Measurements from ENCODE around the gene HDAC9. TPM values are rescaled to one million over a fixed set of nuclear protein-coding genes. Genes with fewer than 3 reads are reported as not detected.

Gene HDAC9
- total and polyA plus RNA-seq, 2 donors (not counting 1 experiment from before 2014, with no cell fraction given) = 2.9 to 7.9 TPM

GRCh38 chr7:18639711-18640110 lies 144.2 kb downstream of the HDAC9 start:
- Histone ChIP-seq H3K36me3 (ENCODE audit: control insufficient read depth, insufficient read depth, low read length) (no peaks in the 10 kb centered on the region), H3K27ac (ENCODE audit: insufficient read depth, low read length) (no peak overlapping the region)

GRCh38 chr7:18644981-18645380 lies 149.4 kb downstream of the HDAC9 start:
- Histone ChIP-seq H3K9me3 (ENCODE audit: control insufficient read depth, insufficient read depth, low read depth, low read length) (no peaks in the 10 kb centered on the region), H3K36me3 (ENCODE audit: control insufficient read depth, insufficient read depth, low read length) (no peaks in the 10 kb centered on the region)

More at GRCh38 chr7:18639711-18640110, 144.2 kb downstream of the HDAC9 start:
- peaks cover 4% of the 10 kb centered on the region for H3K4me1 ChIP-seq (ENCODE audit: control insufficient read depth, extremely low read depth, insufficient read depth, low read length)
- H3K9me3 ChIP-seq (ENCODE audit: control insufficient read depth, insufficient read depth, low read depth, low read length) = no peaks in the 10 kb centered on the region
- DNase-seq (ENCODE audit: low read depth in 2 of 2) = no peak
- no peak overlapping the region for H3K4me3 ChIP-seq (replicated peaks in 1 of 4; ENCODE audit: control extremely low read depth in 1 of 4, insufficient read depth in 1 of 4, low read depth in 3 of 4, low read length in 4 of 4)
- no peak overlapping the region for H2AFZ ChIP-seq (ENCODE audit: low read length)
- no peak overlapping the region for H3K4me2 ChIP-seq (ENCODE audit: extremely low read depth, insufficient read depth, low read length)
- H4K20me1 ChIP-seq (ENCODE audit: control insufficient read depth, extremely low read depth, insufficient read depth, low read length) = no peaks in the 10 kb centered on the region
- TF ChIP-seq EZH2 (IDR thresholded peaks at IDR 0.05; ENCODE audit: low read length, missing control alignments) = no peak
- TF ChIP-seq CTCF (conservative IDR thresholded peaks at IDR 0.05 in 1 of 2, IDR thresholded peaks at IDR 0.05 in 1 of 2; ENCODE audit: low read depth in 1 of 2, low read length in 2 of 2) = no peak
- no peaks in the 10 kb centered on the region for H3K79me2 ChIP-seq (ENCODE audit: control insufficient read depth, insufficient read depth, low read length)
- no peak overlapping the region for H3K9ac ChIP-seq (ENCODE audit: insufficient read depth, low read length)
- no peaks in the 10 kb centered on the region for H3K27me3 ChIP-seq (ENCODE audit: control insufficient read depth, insufficient read depth, low read length)

GRCh38 chr7:18647582-18647981 lies 152.0 kb downstream of the HDAC9 start:
- TF ChIP-seq CTCF (conservative IDR thresholded peaks at IDR 0.05 in 1 of 2, IDR thresholded peaks at IDR 0.05 in 1 of 2; ENCODE audit: low read depth in 1 of 2, low read length in 2 of 2) (no peak), EZH2 (IDR thresholded peaks at IDR 0.05; ENCODE audit: low read length, missing control alignments) (no peak)
- no peak overlapping the region for H3K27ac ChIP-seq (ENCODE audit: insufficient read depth, low read length)
- no peak overlapping the region for H3K4me2 ChIP-seq (ENCODE audit: extremely low read depth, insufficient read depth, low read length)
- no peaks in the 10 kb centered on the region for H3K27me3 ChIP-seq (ENCODE audit: control insufficient read depth, insufficient read depth, low read length)
- H3K4me1 ChIP-seq (ENCODE audit: control insufficient read depth, extremely low read depth, insufficient read depth, low read length) = no peaks in the 10 kb centered on the region
- H3K36me3 ChIP-seq (ENCODE audit: control insufficient read depth, insufficient read depth, low read length) = no peaks in the 10 kb centered on the region
- no peak overlapping the region for H3K4me3 ChIP-seq (replicated peaks in 1 of 4; ENCODE audit: control extremely low read depth in 1 of 4, insufficient read depth in 1 of 4, low read depth in 3 of 4, low read length in 4 of 4)
- H3K9ac ChIP-seq (ENCODE audit: insufficient read depth, low read length) = no peak overlapping the region
- no peak overlapping the region for H2AFZ ChIP-seq (ENCODE audit: low read length)
- H4K20me1 ChIP-seq (ENCODE audit: control insufficient read depth, extremely low read depth, insufficient read depth, low read length) = no peaks in the 10 kb centered on the region
- H3K79me2 ChIP-seq (ENCODE audit: control insufficient read depth, insufficient read depth, low read length) = no peaks in the 10 kb centered on the region
- no peaks in the 10 kb centered on the region for H3K9me3 ChIP-seq (ENCODE audit: control insufficient read depth, insufficient read depth, low read depth, low read length)
- no peak for DNase-seq (ENCODE audit: low read depth in 2 of 2)

More at GRCh38 chr7:18644981-18645380, 149.4 kb downstream of the HDAC9 start:
- Histone ChIP-seq H2AFZ (ENCODE audit: low read length) (peak overlapping the region; percentile 18), H4K20me1 (ENCODE audit: control insufficient read depth, extremely low read depth, insufficient read depth, low read length) (no peaks in the 10 kb centered on the region), H3K4me2 (ENCODE audit: extremely low read depth, insufficient read depth, low read length) (no peak overlapping the region), H3K79me2 (ENCODE audit: control insufficient read depth, insufficient read depth, low read length) (no peaks in the 10 kb centered on the region), H3K4me1 (ENCODE audit: control insufficient read depth, extremely low read depth, insufficient read depth, low read length) (no peaks in the 10 kb centered on the region), H3K9ac (ENCODE audit: insufficient read depth, low read length) (no peak overlapping the region), H3K27me3 (ENCODE audit: control insufficient read depth, insufficient read depth, low read length) (no peaks in the 10 kb centered on the region), H3K4me3 (replicated peaks in 1 of 4; ENCODE audit: control extremely low read depth in 1 of 4, insufficient read depth in 1 of 4, low read depth in 3 of 4, low read length in 4 of 4) (no peak overlapping the region), H3K27ac (ENCODE audit: insufficient read depth, low read length) (no peak overlapping the region)
- no peak for DNase-seq (ENCODE audit: low read depth in 2 of 2)
- TF ChIP-seq EZH2 (IDR thresholded peaks at IDR 0.05; ENCODE audit: low read length, missing control alignments) (no peak), CTCF (conservative IDR thresholded peaks at IDR 0.05 in 1 of 2, IDR thresholded peaks at IDR 0.05 in 1 of 2; ENCODE audit: low read depth in 1 of 2, low read length in 2 of 2) (no peak)

Measured in fibroblast of lung (primary cell).